Smooth muscle cell (in vitro differentiated cells): ENCODE measurements around the gene PACRG. TPM values are rescaled to one million over a fixed set of nuclear protein-coding genes. Genes with fewer than 3 reads are reported as not detected.

Experiments
- DNase-seq: peaks from one replicate; lab custom pipeline; 2025; ENCODE audit not compliant: unreplicated experiment; lab: John Stamatoyannopoulos, UW
- H2AFZ ChIP-seq: fragments of 200-600 bp; sonication (generic); 2 replicates; pipeline ENCODE4 v1.6.0; 2016; ENCODE audit warnings: antibody characterized with exemption, low read depth, mild to moderate bottlenecking
- H3F3A ChIP-seq: fragments of 200-600 bp; sonication (generic); 2 replicates; pipeline ENCODE4 v1.6.0; 2017; ENCODE audit warnings: antibody characterized with exemption, low read depth
- H3K27ac ChIP-seq: fragments of 200-600 bp; sonication (generic); 2 replicates; pipeline ENCODE4 v1.5.1; 2016; ENCODE audit warnings: low read depth, mild to moderate bottlenecking
- H3K27me3 ChIP-seq: fragments of 200-600 bp; sonication (generic); 2 replicates; pipeline ENCODE4 v1.6.1; 2016; ENCODE audit warnings: low read depth, mild to moderate bottlenecking
- H3K36me3 ChIP-seq: fragments of 200-600 bp; sonication (generic); 2 replicates; pipeline ENCODE4 v1.5.1; 2016; ENCODE audit warnings: low read depth
- H3K4me1 ChIP-seq: fragments of 200-600 bp; sonication (generic); 2 replicates; pipeline ENCODE4 v1.5.1; 2016; ENCODE audit warnings: low read depth
- H3K4me2 ChIP-seq: fragments of 200-600 bp; sonication (generic); 2 replicates; pipeline ENCODE4 v1.6.0; 2016; ENCODE audit warnings: mild to moderate bottlenecking
- H3K4me3 ChIP-seq: fragments of 200-600 bp; sonication (generic); 2 replicates; pipeline ENCODE4 v1.5.1; 2016; ENCODE audit warnings: mild to moderate bottlenecking
- H3K79me2 ChIP-seq: fragments of 200-600 bp; sonication (generic); 2 replicates; pipeline ENCODE4 v1.6.0; 2016; ENCODE audit warnings: low read depth, mild to moderate bottlenecking
- H3K9ac ChIP-seq: fragments of 200-600 bp; sonication (generic); 2 replicates; pipeline ENCODE4 v1.6.0; 2016; ENCODE audit warnings: low read depth
- H3K9me3 ChIP-seq: fragments of 200-600 bp; sonication (generic); replicated peaks from 2 replicates; pipeline ENCODE4 v1.5.1; 2016; ENCODE audit warnings: low read depth
- H4K20me1 ChIP-seq: fragments of 200-600 bp; sonication (generic); 2 replicates; pipeline ENCODE4 v1.6.0; 2016; ENCODE audit warnings: low read depth
- WGBS: methylation state at CpG from one replicate; pipeline ENCODE4 v1.1.7; 2016; ENCODE audit warnings: low lambda C conversion rate; 5-methylcytosine and 5-hydroxymethylcytosine counted together
- polyA plus RNA-seq: library from polyadenylated mRNA; unstranded; fragments of >200 nt; fragmentation: Nextera tagmentation; extraction: Ambion mirVana; gene quantifications from 2 replicates; pipeline ENCODE4 v1.2.1, GENCODE V29; 2016
- total RNA-seq: library from RNA; depleted of rRNA; stranded (reverse); fragments of >200 nt; gene quantifications from 2 replicates; pipeline ENCODE4 v1.2.3, GENCODE V29; 2014
- TF ChIP-seq, protein P1 (sequence below): fragments of 200-600 bp; sonication (generic); IDR thresholded peaks from 2 replicates; pipeline ENCODE4 v1.5.1; 2017; ENCODE audit warnings: borderline replicate concordance, mild to moderate bottlenecking, antibody characterized with exemption; ENCODE audit not compliant: insufficient read depth, poor library complexity, severe bottlenecking

The PACRG gene
- total and polyA plus RNA-seq, 2 experiments from 2014 or later = not detected

DNA sequence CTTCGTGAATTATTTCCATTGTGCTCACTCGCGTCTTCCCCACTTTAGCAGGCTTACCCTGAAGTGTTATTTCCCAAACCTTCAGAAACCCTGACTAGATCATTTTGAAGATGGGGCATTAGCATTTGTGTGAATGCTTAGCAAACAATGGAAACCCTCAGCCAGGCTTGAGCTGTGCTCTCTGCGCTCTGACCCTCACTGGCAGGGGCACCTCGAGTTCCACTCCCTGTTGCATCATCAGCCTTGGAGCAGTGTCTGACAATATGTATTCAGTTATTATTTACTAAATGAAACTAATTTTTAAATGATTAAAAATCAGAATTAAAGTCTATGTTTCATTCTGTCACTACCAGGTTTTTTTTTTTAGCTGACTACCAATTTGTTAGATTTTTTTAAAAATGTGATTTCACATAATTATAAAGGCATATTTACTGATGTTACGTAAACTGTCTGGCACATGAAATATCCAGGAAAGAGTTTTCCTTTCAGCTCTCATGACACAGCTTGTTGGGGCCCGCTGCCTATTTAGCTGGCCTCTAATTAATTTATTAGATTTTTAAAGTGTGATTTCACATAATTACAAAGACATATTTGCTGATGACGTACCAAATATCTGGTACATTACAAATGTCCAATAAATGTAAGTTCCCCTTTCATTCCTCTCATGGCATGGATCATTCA is 155.2 kb downstream of the PACRG start:
- no peaks in the 10 kb centered on the region for H3K9me3 ChIP-seq
- no peak overlapping the region for H3K4me2 ChIP-seq
- H3K27ac ChIP-seq = no peak overlapping the region
- no peak overlapping the region for H3K9ac ChIP-seq
- H3F3A ChIP-seq = no peaks in the 10 kb centered on the region
- TF ChIP-seq, protein P1, sequence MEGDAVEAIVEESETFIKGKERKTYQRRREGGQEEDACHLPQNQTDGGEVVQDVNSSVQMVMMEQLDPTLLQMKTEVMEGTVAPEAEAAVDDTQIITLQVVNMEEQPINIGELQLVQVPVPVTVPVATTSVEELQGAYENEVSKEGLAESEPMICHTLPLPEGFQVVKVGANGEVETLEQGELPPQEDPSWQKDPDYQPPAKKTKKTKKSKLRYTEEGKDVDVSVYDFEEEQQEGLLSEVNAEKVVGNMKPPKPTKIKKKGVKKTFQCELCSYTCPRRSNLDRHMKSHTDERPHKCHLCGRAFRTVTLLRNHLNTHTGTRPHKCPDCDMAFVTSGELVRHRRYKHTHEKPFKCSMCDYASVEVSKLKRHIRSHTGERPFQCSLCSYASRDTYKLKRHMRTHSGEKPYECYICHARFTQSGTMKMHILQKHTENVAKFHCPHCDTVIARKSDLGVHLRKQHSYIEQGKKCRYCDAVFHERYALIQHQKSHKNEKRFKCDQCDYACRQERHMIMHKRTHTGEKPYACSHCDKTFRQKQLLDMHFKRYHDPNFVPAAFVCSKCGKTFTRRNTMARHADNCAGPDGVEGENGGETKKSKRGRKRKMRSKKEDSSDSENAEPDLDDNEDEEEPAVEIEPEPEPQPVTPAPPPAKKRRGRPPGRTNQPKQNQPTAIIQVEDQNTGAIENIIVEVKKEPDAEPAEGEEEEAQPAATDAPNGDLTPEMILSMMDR = no peak
- no peak for DNase-seq
- no peaks in the 10 kb centered on the region for H3K4me1 ChIP-seq
- no peaks in the 10 kb centered on the region for H4K20me1 ChIP-seq
- H3K27me3 ChIP-seq = no peaks in the 10 kb centered on the region
- H3K36me3 ChIP-seq = no peaks in the 10 kb centered on the region
- 96% methylated on average over 8 of the region's 8 CpGs for WGBS
- no peaks in the 10 kb centered on the region for H3K79me2 ChIP-seq
- no peak overlapping the region for H3K4me3 ChIP-seq
- no peak overlapping the region for H2AFZ ChIP-seq

DNA sequence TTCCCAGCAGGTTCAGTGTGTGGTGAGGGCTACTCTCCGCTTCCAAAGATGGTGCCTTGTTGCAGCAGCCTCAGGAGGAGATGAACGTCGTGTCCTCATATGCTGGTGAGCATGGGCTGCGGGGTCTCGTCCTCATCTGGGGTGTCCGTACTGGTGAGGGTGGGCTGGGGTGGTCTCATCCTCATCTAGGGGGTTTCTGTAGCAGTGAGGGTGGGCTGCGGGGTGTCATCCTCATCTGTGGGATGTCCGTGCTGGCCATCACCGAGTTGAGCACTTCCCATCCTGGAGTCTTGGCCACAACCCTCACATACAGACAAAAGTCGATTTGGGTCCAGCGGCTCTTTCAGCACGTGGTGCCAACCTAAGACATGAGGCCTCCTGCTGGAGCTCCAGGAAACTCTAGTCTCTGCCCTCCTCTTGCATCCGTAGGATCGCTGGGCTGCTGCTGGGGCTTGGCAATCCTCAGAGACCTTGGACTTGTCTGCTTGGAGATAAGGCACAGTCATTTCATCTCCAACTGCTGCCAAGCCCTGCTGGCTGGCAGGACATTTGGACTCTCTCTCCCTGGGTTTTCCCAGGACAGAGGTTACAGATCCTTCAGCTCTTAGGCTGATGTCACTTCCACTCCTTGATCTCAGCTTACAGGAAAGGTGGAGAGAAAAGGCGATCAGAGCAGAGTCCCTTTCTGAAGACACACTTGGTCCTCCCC is 160.4 kb downstream of the PACRG start:
- H2AFZ ChIP-seq = no peak overlapping the region
- H3K9ac ChIP-seq = no peak overlapping the region
- H3K79me2 ChIP-seq = no peaks in the 10 kb centered on the region
- no peak overlapping the region for H3K4me2 ChIP-seq
- H3K4me1 ChIP-seq = no peaks in the 10 kb centered on the region
- no peak overlapping the region for H3K27ac ChIP-seq
- no peaks in the 10 kb centered on the region for H4K20me1 ChIP-seq
- H3F3A ChIP-seq = no peaks in the 10 kb centered on the region
- TF ChIP-seq, protein P1 = no peak
- no peaks in the 10 kb centered on the region for H3K27me3 ChIP-seq
- H3K9me3 ChIP-seq = no peaks in the 10 kb centered on the region
- WGBS = 91% methylated on average over 15 of the region's 15 CpGs
- DNase-seq = no peak
- H3K4me3 ChIP-seq = no peak overlapping the region
- no peaks in the 10 kb centered on the region for H3K36me3 ChIP-seq

DNA sequence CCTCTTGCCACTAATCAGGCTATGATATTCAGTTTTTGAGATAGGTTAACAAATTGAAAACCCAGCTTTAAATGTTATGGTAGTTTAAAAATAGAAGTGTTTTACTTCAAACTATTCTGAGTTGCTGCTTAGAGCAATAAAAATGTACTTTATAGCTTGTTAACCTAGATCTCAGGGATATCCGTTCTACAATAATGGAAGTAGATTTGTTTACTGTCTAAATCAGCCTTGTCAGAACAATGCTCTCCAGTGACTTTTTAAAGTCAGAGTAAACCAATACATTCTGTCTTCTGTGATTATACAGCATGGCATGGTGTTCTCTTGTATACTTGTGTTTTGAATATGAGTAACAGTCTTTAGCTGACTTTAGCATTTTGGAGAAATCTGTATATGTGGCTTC is 161.5 kb downstream of the PACRG start:
- H3K79me2 ChIP-seq = no peaks in the 10 kb centered on the region
- WGBS = 41% methylated on average over 1 of the region's 1 CpG
- no peak overlapping the region for H3K27ac ChIP-seq
- H3K36me3 ChIP-seq = no peaks in the 10 kb centered on the region
- H3K4me1 ChIP-seq = no peaks in the 10 kb centered on the region
- H4K20me1 ChIP-seq = no peaks in the 10 kb centered on the region
- DNase-seq = no peak
- H3K4me2 ChIP-seq = no peak overlapping the region
- H3K9ac ChIP-seq = no peak overlapping the region
- no peaks in the 10 kb centered on the region for H3F3A ChIP-seq
- no peak overlapping the region for H3K4me3 ChIP-seq
- no peak overlapping the region for H2AFZ ChIP-seq
- no peaks in the 10 kb centered on the region for H3K9me3 ChIP-seq
- TF ChIP-seq, protein P1 = no peak
- no peaks in the 10 kb centered on the region for H3K27me3 ChIP-seq
